NCI-H1694 treated with DMSO at 0.1 percent for 48 hours (cell line): ENCODE data around the gene BCAS4.

ENCODE experiments used
- DNase-seq: peaks from one replicate; lab custom pipeline; 2025; lab: John Stamatoyannopoulos, UW

The BCAS4 gene

GRCh38 chr20:50855498-50856474 lies 60.9 kb downstream of the BCAS4 start:
- DNase-seq: peak; percentile 4

GRCh38 chr20:50856475-50857041 lies 61.7 kb downstream of the BCAS4 start:
- DNase-seq: no peak

- DNase-seq: no peak
Observed at GRCh38 chr20:50857348-50857747, 62.5 kb downstream of the BCAS4 start.

- DNase-seq: no peak
Observed at GRCh38 chr20:50858525-50858924, 63.7 kb downstream of the BCAS4 start.

GRCh38 chr20:50859161-50859560 lies 64.3 kb downstream of the BCAS4 start:
- no peak for DNase-seq

GRCh38 chr20:50861012-50861411 lies 66.2 kb downstream of the BCAS4 start:
- no peak for DNase-seq

- DNase-seq: no peak
Observed at GRCh38 chr20:50862546-50862945, 67.7 kb downstream of the BCAS4 start.

GRCh38 chr20:50865114-50865513 lies 70.3 kb downstream of the BCAS4 start:
- DNase-seq: no peak

GRCh38 chr20:50865591-50865990 lies 70.7 kb downstream of the BCAS4 start:
- no peak for DNase-seq

- DNase-seq: no peak
Observed at GRCh38 chr20:50866036-50866685, 71.3 kb downstream of the BCAS4 start.

GRCh38 chr20:50866831-50867230 lies 72.0 kb downstream of the BCAS4 start:
- DNase-seq: no peak

- no peak for DNase-seq
Observed at GRCh38 chr20:50867805-50868204, 72.9 kb downstream of the BCAS4 start.

- no peak for DNase-seq
Observed at GRCh38 chr20:50868509-50869495, 73.9 kb downstream of the BCAS4 start.

- no peak for DNase-seq
Observed at GRCh38 chr20:50870561-50871161, 75.8 kb downstream of the BCAS4 start.

GRCh38 chr20:50872560-50873425 lies 77.9 kb downstream of the BCAS4 start:
- no peak for DNase-seq

- no peak for DNase-seq
Observed at GRCh38 chr20:50873585-50873984, 78.7 kb downstream of the BCAS4 start.

- no peak for DNase-seq
Observed at GRCh38 chr20:50874111-50874757, 79.4 kb downstream of the BCAS4 start.

- DNase-seq: no peak
Observed at GRCh38 chr20:50874758-50875665, 80.2 kb downstream of the BCAS4 start.
